IPS-15b (cell line): ENCODE measurements around the gene EYS.
"Not testable (repeated sequence)": the region's sequence is repeated elsewhere in the genome, so short reads cannot be mapped to it uniquely, and the experiment has no call there.

Experiments used
- H3K27me3 ChIP-seq: one replicate; pipeline ENCODE4 v1.6.1; 2013; ENCODE audit warnings: low read length; ENCODE audit not compliant: control insufficient read depth, insufficient read depth
- H3K36me3 ChIP-seq: one replicate; pipeline ENCODE4 v1.6.1; 2013; ENCODE audit warnings: low read length; ENCODE audit not compliant: control insufficient read depth, insufficient read depth
- H3K4me1 ChIP-seq: one replicate; pipeline ENCODE4 v1.6.1; 2013; ENCODE audit warnings: mild to moderate bottlenecking, low read length; ENCODE audit not compliant: control insufficient read depth, insufficient read depth
- H3K4me3 ChIP-seq: one replicate; pipeline ENCODE4 v1.5.1; 2013; ENCODE audit warnings: low read depth, low read length
- H3K9ac ChIP-seq: one replicate; pipeline ENCODE4 v1.6.1; 2013; ENCODE audit warnings: low read depth, mild to moderate bottlenecking, low read length
- H3K9me3 ChIP-seq: one replicate; pipeline ENCODE4 v1.6.1; 2013; ENCODE audit warnings: mild to moderate bottlenecking, low read length; ENCODE audit not compliant: control insufficient read depth, insufficient read depth

EYS gene

GRCh38 chr6:63887804-63888203, 1819.2 kb downstream of the EYS start:
- not testable (repeated sequence) for H3K9ac ChIP-seq, H3K9me3 ChIP-seq, H3K36me3 ChIP-seq, H3K4me3 ChIP-seq, H3K4me1 ChIP-seq, H3K27me3 ChIP-seq

GRCh38 chr6:63887002-63887751, 1819.8 kb downstream of the EYS start:
- no peaks in the 10 kb centered on the region for H3K36me3 ChIP-seq
- no peaks in the 10 kb centered on the region for H3K27me3 ChIP-seq
- H3K4me1 ChIP-seq, result no peaks in the 10 kb centered on the region
- H3K9ac ChIP-seq, result no peak overlapping the region
- H3K9me3 ChIP-seq, result no peaks in the 10 kb centered on the region
- no peak overlapping the region for H3K4me3 ChIP-seq

GRCh38 chr6:63886341-63886740, 1820.7 kb downstream of the EYS start:
- no peaks in the 10 kb centered on the region for H3K27me3 ChIP-seq

GRCh38 chr6:63883597-63883996, 1823.4 kb downstream of the EYS start:
- no peaks in the 10 kb centered on the region for H3K4me1 ChIP-seq
- no peak overlapping the region for H3K9ac ChIP-seq
- no peak overlapping the region for H3K4me3 ChIP-seq

More at GRCh38 chr6:63886341-63886740, 1820.7 kb downstream of the EYS start:
- Histone ChIP-seq H3K4me1 (no peaks in the 10 kb centered on the region), H3K36me3 (no peaks in the 10 kb centered on the region), H3K4me3 (no peak overlapping the region), H3K9me3 (no peaks in the 10 kb centered on the region), H3K9ac (no peak overlapping the region)

GRCh38 chr6:63882208-63882607, 1824.8 kb downstream of the EYS start:
- no peaks in the 10 kb centered on the region for H3K36me3 ChIP-seq
- H3K9me3 ChIP-seq, result peaks cover 4% of the 10 kb centered on the region
- no peak overlapping the region for H3K9ac ChIP-seq
- no peaks in the 10 kb centered on the region for H3K27me3 ChIP-seq
- H3K4me3 ChIP-seq, result no peak overlapping the region
- H3K4me1 ChIP-seq, result no peaks in the 10 kb centered on the region

More at GRCh38 chr6:63883597-63883996, 1823.4 kb downstream of the EYS start:
- Histone ChIP-seq H3K27me3 (no peaks in the 10 kb centered on the region), H3K36me3 (no peaks in the 10 kb centered on the region), H3K9me3 (peaks cover 4% of the 10 kb centered on the region)

GRCh38 chr6:63881791-63882190, 1825.2 kb downstream of the EYS start:
- no peak overlapping the region for H3K9ac ChIP-seq
- no peaks in the 10 kb centered on the region for H3K4me1 ChIP-seq
- H3K9me3 ChIP-seq, result peaks cover 4% of the 10 kb centered on the region
- H3K36me3 ChIP-seq, result no peaks in the 10 kb centered on the region
- H3K4me3 ChIP-seq, result no peak overlapping the region
- H3K27me3 ChIP-seq, result no peaks in the 10 kb centered on the region

- Histone ChIP-seq H3K4me3 (no peak overlapping the region), H3K4me1 (no peaks in the 10 kb centered on the region), H3K9ac (no peak overlapping the region), H3K9me3 (no peaks in the 10 kb centered on the region), H3K36me3 (no peaks in the 10 kb centered on the region), H3K27me3 (no peaks in the 10 kb centered on the region)
Observed at GRCh38 chr6:63872233-63872632, 1834.8 kb downstream of the EYS start.

- Histone ChIP-seq H3K27me3 (no peaks in the 10 kb centered on the region), H3K9me3 (no peaks in the 10 kb centered on the region), H3K4me1 (no peaks in the 10 kb centered on the region), H3K4me3 (no peak overlapping the region), H3K36me3 (no peaks in the 10 kb centered on the region), H3K9ac (no peak overlapping the region)
Observed at GRCh38 chr6:63868351-63868750, 1838.7 kb downstream of the EYS start.

GRCh38 chr6:63864671-63865318, 1842.2 kb downstream of the EYS start:
- Histone ChIP-seq H3K36me3 (no peaks in the 10 kb centered on the region), H3K27me3 (no peaks in the 10 kb centered on the region), H3K4me3 (no peak overlapping the region), H3K9me3 (no peaks in the 10 kb centered on the region), H3K9ac (no peak overlapping the region), H3K4me1 (no peaks in the 10 kb centered on the region)

GRCh38 chr6:63864061-63864460, 1843.0 kb downstream of the EYS start:
- Histone ChIP-seq H3K27me3 (no peaks in the 10 kb centered on the region), H3K9ac (no peak overlapping the region), H3K9me3 (no peaks in the 10 kb centered on the region), H3K4me1 (no peaks in the 10 kb centered on the region), H3K36me3 (no peaks in the 10 kb centered on the region), H3K4me3 (no peak overlapping the region)

- Histone ChIP-seq H3K36me3 (no peaks in the 10 kb centered on the region), H3K9me3 (no peaks in the 10 kb centered on the region), H3K27me3 (no peaks in the 10 kb centered on the region), H3K9ac (no peak overlapping the region), H3K4me3 (no peak overlapping the region), H3K4me1 (no peaks in the 10 kb centered on the region)
Observed at GRCh38 chr6:63862486-63863198, 1844.4 kb downstream of the EYS start.

- Histone ChIP-seq H3K36me3 (no peaks in the 10 kb centered on the region), H3K9me3 (no peaks in the 10 kb centered on the region), H3K27me3 (no peaks in the 10 kb centered on the region), H3K4me1 (no peaks in the 10 kb centered on the region), H3K9ac (no peak overlapping the region), H3K4me3 (no peak overlapping the region)
Observed at GRCh38 chr6:63859528-63859927, 1847.5 kb downstream of the EYS start.
